GM23338 (cell line): ENCODE data around the gene EPHB1. TPM values are rescaled to one million over a fixed set of nuclear protein-coding genes. Genes with fewer than 3 reads are reported as not detected.

ENCODE experiments used
- ATAC-seq: fragments of 200-7000 bp; cut with Tn5 transposase; 3 replicates; pipeline ENCODE4 v1.9.1; 2020
- DNase-seq: peaks from one replicate; pipeline ENCODE4 v3.0.0-alpha.2; 2015; ENCODE audit warnings: low spot score
- H2AFZ ChIP-seq: fragments of 200-600 bp; sonication (generic); 2 replicates; pipeline ENCODE4 v1.8.0; 2016; ENCODE audit warnings: antibody characterized with exemption, mild to moderate bottlenecking, moderate library complexity
- H3F3A ChIP-seq: fragments of 200-600 bp; sonication (generic); replicated peaks from 2 replicates; pipeline ENCODE4 v1.8.0; 2017; ENCODE audit warnings: antibody characterized with exemption, mixed run types, low read depth
- H3K27ac ChIP-seq: fragments of 200-600 bp; sonication (generic); 2 replicates; pipeline ENCODE4 v1.6.1; 2016; ENCODE audit warnings: low read depth
- H3K27me3 ChIP-seq: fragments of 200-600 bp; sonication (generic); 2 replicates; pipeline ENCODE4 v1.8.0; 2016; ENCODE audit warnings: mild to moderate bottlenecking, mixed run types, moderate library complexity; ENCODE audit not compliant: insufficient read depth
- H3K36me3 ChIP-seq: fragments of 200-600 bp; sonication (generic); 2 replicates; pipeline ENCODE4 v1.8.0; 2016; ENCODE audit warnings: mild to moderate bottlenecking; ENCODE audit not compliant: insufficient read depth
- H3K4me1 ChIP-seq: fragments of 200-600 bp; sonication (generic); 2 replicates; pipeline ENCODE4 v1.8.0; 2016; ENCODE audit warnings: mild to moderate bottlenecking, moderate library complexity; ENCODE audit not compliant: insufficient read depth
- H3K4me2 ChIP-seq: fragments of 200-600 bp; sonication (generic); 2 replicates; pipeline ENCODE4 v1.7.1; 2017; ENCODE audit warnings: mixed run types
- H3K4me3 ChIP-seq: fragments of 200-600 bp; sonication (generic); 2 replicates; pipeline ENCODE4 v1.6.1; 2016; ENCODE audit warnings: mixed run types
- H3K79me2 ChIP-seq: fragments of 200-600 bp; sonication (generic); replicated peaks from 2 replicates; pipeline ENCODE4 v1.8.0; 2017; ENCODE audit warnings: mild to moderate bottlenecking; ENCODE audit not compliant: insufficient read depth
- H3K9me2 ChIP-seq: fragments of 200-600 bp; sonication (generic); 2 replicates; pipeline ENCODE4 v1.8.0; 2017; ENCODE audit not compliant: insufficient read depth
- H4K20me1 ChIP-seq: fragments of 200-600 bp; sonication (generic); replicated peaks from 2 replicates; pipeline ENCODE4 v1.8.0; 2017; ENCODE audit warnings: mild to moderate bottlenecking; ENCODE audit not compliant: insufficient read depth
- H3K27ac Mint-ChIP-seq: 2 replicates; pipeline ENCODE4 v1.8.0; 2020; ENCODE audit warnings: inconsistent platforms, mild to moderate bottlenecking, moderate library complexity, mixed read lengths
- H3K27me3 Mint-ChIP-seq: 3 replicates; pipeline ENCODE4 v1.8.0; 2022; ENCODE audit warnings: low read depth, mild to moderate bottlenecking, moderate library complexity, mixed read lengths, inconsistent platforms; ENCODE audit not compliant: insufficient read depth, poor library complexity
- H3K36me3 Mint-ChIP-seq: 3 replicates; pipeline ENCODE4 v1.8.0; 2021; ENCODE audit warnings: low read depth, mild to moderate bottlenecking, inconsistent platforms, moderate library complexity, mixed read lengths
- H3K4me1 Mint-ChIP-seq: 3 replicates; pipeline ENCODE4 v1.8.0; 2020; ENCODE audit warnings: mild to moderate bottlenecking, inconsistent platforms, mixed read lengths
- H3K4me3 Mint-ChIP-seq: 3 replicates; pipeline ENCODE4 v1.8.0; 2021; ENCODE audit warnings: moderate library complexity, mild to moderate bottlenecking, inconsistent platforms, mixed read lengths
- H3K9me3 Mint-ChIP-seq: 3 replicates; pipeline ENCODE4 v1.8.0; 2020; ENCODE audit warnings: moderate library complexity, mild to moderate bottlenecking, inconsistent platforms, mixed read lengths
- CREB1 ChIP-seq: fragments of 250-450 bp; sonication (Bioruptor Pico); IDR thresholded peaks from 2 replicates; pipeline ENCODE4 v1.5.0; 2020; ENCODE audit warnings: low read depth, mild to moderate bottlenecking, moderate library complexity
- NANOG ChIP-seq: IDR thresholded peaks from 2 replicates; pipeline ENCODE4 v1.6.1; 2016; ENCODE audit warnings: antibody characterized with exemption, borderline replicate concordance
- polyA plus RNA-seq: library from polyadenylated mRNA; unstranded; fragments of >200 nt; fragmentation: Nextera tagmentation; extraction: Ambion mirVana; gene quantifications from 2 replicates; pipeline ENCODE4 v1.2.1, GENCODE V29; 2016
- total RNA-seq: library from RNA; depleted of rRNA; stranded (reverse); fragments of >200 nt; shearing (Covaris generic); gene quantifications from 2 replicates; pipeline ENCODE4 v1.2.3, GENCODE V29; 2014
- TF ChIP-seq, protein P1 (sequence below): fragments of 250-450 bp; sonication (Bioruptor Pico); IDR thresholded peaks from 2 replicates; pipeline ENCODE4 v1.5.0; 2020; ENCODE audit warnings: mild to moderate bottlenecking, moderate library complexity
- TF ChIP-seq, protein P2 (sequence below), 2 experiments: fragments of 200-600 bp in 1 of 2; sonication (generic) in 1 of 2; conservative IDR thresholded peaks; 2 replicates each; pipeline versions ENCODE4 v1.5.1 to v1.6.1; 2016 to 2017; ENCODE audit warnings: antibody characterized with exemption in 2 of 2, low read depth in 2 of 2, mild to moderate bottlenecking in 2 of 2, moderate library complexity in 1 of 2

Gene EPHB1
- total and polyA plus RNA-seq, 2 experiments from 2014 or later, result 2.7 to 5.2 TPM

DNA sequence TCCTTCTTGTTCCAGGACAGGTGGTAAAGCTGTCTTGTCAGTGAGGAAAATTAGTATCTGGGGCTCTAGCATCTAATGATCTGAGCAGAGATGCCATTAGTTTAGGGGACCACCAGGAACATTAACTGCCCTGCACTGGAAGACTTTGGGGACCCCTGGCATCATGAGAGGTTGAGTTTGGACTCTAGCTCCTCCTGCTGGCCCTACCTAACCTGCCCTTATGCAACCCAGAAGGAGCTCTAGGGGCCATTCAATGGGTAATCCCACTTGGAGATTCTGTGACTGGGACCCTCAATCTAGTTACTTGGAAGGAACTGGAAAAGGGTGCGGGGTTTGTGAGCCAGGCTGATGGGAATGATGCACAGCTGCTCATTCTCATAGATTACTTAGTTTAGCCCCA, 451.0 kb downstream of the EPHB1 start:
- Histone ChIP-seq H3K27me3 (no peaks in the 10 kb centered on the region), H3K36me3 (no peaks in the 10 kb centered on the region), H3K9me2 (peaks cover 9% of the 10 kb centered on the region; the same call in 1 of the 2 replicates), H3F3A (no peaks in the 10 kb centered on the region), H3K4me2 (no peak overlapping the region), H3K27ac (no peak overlapping the region), H3K4me3 (no peak overlapping the region), H2AFZ (no peak overlapping the region), H3K79me2 (no peaks in the 10 kb centered on the region), H3K4me1 (no peaks in the 10 kb centered on the region), H4K20me1 (no peaks in the 10 kb centered on the region)
- Mint-ChIP-seq H3K27ac (no peak overlapping the region), H3K9me3 (no peaks in the 10 kb centered on the region), H3K4me3 (no peak overlapping the region), H3K36me3 (peaks cover 3% of the 10 kb centered on the region; the same call in 1 of the 3 replicates), H3K4me1 (peaks cover 5% of the 10 kb centered on the region; the same call in 2 of the 3 replicates), H3K27me3 (peaks cover 6% of the 10 kb centered on the region)
- ATAC-seq (peak; percentile 47; the same call in 2 of the 3 replicates), DNase-seq (peak; percentile 52)
- TF ChIP-seq CREB1 (CRISPR knock-in tag) (no peak), NANOG (no peak)
- TF ChIP-seq, protein P1, sequence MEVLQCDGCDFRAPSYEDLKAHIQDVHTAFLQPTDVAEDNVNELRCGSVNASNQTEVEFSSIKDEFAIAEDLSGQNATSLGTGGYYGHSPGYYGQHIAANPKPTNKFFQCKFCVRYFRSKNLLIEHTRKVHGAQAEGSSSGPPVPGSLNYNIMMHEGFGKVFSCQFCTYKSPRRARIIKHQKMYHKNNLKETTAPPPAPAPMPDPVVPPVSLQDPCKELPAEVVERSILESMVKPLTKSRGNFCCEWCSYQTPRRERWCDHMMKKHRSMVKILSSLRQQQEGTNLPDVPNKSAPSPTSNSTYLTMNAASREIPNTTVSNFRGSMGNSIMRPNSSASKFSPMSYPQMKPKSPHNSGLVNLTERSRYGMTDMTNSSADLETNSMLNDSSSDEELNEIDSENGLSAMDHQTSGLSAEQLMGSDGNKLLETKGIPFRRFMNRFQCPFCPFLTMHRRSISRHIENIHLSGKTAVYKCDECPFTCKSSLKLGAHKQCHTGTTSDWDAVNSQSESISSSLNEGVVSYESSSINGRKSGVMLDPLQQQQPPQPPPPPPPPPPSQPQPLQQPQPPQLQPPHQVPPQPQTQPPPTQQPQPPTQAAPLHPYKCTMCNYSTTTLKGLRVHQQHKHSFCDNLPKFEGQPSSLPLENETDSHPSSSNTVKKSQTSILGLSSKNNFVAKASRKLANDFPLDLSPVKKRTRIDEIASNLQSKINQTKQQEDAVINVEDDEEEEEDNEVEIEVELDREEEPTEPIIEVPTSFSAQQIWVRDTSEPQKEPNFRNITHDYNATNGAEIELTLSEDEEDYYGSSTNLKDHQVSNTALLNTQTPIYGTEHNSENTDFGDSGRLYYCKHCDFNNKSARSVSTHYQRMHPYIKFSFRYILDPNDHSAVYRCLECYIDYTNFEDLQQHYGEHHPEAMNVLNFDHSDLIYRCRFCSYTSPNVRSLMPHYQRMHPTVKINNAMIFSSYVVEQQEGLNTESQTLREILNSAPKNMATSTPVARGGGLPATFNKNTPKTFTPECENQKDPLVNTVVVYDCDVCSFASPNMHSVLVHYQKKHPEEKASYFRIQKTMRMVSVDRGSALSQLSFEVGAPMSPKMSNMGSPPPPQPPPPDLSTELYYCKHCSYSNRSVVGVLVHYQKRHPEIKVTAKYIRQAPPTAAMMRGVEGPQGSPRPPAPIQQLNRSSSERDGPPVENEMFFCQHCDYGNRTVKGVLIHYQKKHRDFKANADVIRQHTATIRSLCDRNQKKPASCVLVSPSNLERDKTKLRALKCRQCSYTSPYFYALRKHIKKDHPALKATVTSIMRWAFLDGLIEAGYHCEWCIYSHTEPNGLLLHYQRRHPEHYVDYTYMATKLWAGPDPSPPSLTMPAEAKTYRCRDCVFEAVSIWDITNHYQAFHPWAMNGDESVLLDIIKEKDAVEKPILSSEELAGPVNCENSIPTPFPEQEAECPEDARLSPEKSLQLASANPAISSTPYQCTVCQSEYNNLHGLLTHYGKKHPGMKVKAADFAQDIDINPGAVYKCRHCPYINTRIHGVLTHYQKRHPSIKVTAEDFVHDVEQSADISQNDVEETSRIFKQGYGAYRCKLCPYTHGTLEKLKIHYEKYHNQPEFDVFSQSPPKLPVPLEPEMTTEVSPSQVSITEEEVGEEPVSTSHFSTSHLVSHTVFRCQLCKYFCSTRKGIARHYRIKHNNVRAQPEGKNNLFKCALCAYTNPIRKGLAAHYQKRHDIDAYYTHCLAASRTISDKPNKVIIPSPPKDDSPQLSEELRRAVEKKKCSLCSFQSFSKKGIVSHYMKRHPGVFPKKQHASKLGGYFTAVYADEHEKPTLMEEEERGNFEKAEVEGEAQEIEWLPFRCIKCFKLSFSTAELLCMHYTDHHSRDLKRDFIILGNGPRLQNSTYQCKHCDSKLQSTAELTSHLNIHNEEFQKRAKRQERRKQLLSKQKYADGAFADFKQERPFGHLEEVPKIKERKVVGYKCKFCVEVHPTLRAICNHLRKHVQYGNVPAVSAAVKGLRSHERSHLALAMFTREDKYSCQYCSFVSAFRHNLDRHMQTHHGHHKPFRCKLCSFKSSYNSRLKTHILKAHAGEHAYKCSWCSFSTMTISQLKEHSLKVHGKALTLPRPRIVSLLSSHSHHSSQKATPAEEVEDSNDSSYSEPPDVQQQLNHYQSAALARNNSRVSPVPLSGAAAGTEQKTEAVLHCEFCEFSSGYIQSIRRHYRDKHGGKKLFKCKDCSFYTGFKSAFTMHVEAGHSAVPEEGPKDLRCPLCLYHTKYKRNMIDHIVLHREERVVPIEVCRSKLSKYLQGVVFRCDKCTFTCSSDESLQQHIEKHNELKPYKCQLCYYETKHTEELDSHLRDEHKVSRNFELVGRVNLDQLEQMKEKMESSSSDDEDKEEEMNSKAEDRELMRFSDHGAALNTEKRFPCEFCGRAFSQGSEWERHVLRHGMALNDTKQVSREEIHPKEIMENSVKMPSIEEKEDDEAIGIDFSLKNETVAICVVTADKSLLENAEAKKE, result no peak
- TF ChIP-seq, protein P2, sequence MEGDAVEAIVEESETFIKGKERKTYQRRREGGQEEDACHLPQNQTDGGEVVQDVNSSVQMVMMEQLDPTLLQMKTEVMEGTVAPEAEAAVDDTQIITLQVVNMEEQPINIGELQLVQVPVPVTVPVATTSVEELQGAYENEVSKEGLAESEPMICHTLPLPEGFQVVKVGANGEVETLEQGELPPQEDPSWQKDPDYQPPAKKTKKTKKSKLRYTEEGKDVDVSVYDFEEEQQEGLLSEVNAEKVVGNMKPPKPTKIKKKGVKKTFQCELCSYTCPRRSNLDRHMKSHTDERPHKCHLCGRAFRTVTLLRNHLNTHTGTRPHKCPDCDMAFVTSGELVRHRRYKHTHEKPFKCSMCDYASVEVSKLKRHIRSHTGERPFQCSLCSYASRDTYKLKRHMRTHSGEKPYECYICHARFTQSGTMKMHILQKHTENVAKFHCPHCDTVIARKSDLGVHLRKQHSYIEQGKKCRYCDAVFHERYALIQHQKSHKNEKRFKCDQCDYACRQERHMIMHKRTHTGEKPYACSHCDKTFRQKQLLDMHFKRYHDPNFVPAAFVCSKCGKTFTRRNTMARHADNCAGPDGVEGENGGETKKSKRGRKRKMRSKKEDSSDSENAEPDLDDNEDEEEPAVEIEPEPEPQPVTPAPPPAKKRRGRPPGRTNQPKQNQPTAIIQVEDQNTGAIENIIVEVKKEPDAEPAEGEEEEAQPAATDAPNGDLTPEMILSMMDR (conservative IDR thresholded peaks at IDR 0.05; ENCODE audit: low read depth in 2 of 2), result peak; percentile 52 to 71
